ENCODE results near the gene SOX30.

The SOX30 gene

GRCh38 chr5:157599565-157599964 is 52.7 kb downstream of the SOX30 start:
- H3K36me3 ChIP-seq: no peaks in the 10 kb centered on the region
- no peak for TF ChIP-seq CTCF (IDR thresholded peaks at IDR 0.05)
- H3K4me1 ChIP-seq (ENCODE audit: control insufficient read depth in 1 of 2, insufficient read depth in 1 of 2, low read depth in 1 of 2, low read length in 1 of 2): peaks cover 5 to 7% of the 10 kb centered on the region in 2 experiments
- H3K9me3 ChIP-seq: no peaks in the 10 kb centered on the region
- H3K27ac ChIP-seq: no peak overlapping the region
- no peak overlapping the region for H3K4me3 ChIP-seq (ENCODE audit: low read depth in 1 of 2, low read length in 1 of 2)
- H3K27me3 ChIP-seq: no peaks in the 10 kb centered on the region

- H3K27me3 ChIP-seq: no peaks in the 10 kb centered on the region
- peaks cover 5 to 7% of the 10 kb centered on the region in 2 experiments for H3K4me1 ChIP-seq (ENCODE audit: control insufficient read depth in 1 of 2, insufficient read depth in 1 of 2, low read depth in 1 of 2, low read length in 1 of 2)
- no peak overlapping the region for H3K4me3 ChIP-seq (ENCODE audit: low read depth in 1 of 2, low read length in 1 of 2)
- TF ChIP-seq CTCF (IDR thresholded peaks at IDR 0.05): no peak
- H3K9me3 ChIP-seq: no peaks in the 10 kb centered on the region
- H3K36me3 ChIP-seq: no peaks in the 10 kb centered on the region
- no peak overlapping the region for H3K27ac ChIP-seq
Measured at GRCh38 chr5:157598350-157598936, 53.8 kb downstream of the SOX30 start.

- no peak for TF ChIP-seq CTCF (IDR thresholded peaks at IDR 0.05)
- H3K4me1 ChIP-seq (ENCODE audit: control insufficient read depth in 1 of 2, insufficient read depth in 1 of 2, low read depth in 1 of 2, low read length in 1 of 2): peaks cover 5 to 7% of the 10 kb centered on the region in 2 experiments
- no peak overlapping the region for H3K4me3 ChIP-seq (ENCODE audit: low read depth in 1 of 2, low read length in 1 of 2)
- no peaks in the 10 kb centered on the region for H3K27me3 ChIP-seq
- no peaks in the 10 kb centered on the region for H3K36me3 ChIP-seq
- no peak overlapping the region for H3K27ac ChIP-seq
- no peaks in the 10 kb centered on the region for H3K9me3 ChIP-seq
Measured at GRCh38 chr5:157597277-157597676, 55.0 kb downstream of the SOX30 start.

GRCh38 chr5:157596487-157596886 is 55.8 kb downstream of the SOX30 start:
- Histone ChIP-seq H3K4me1 (ENCODE audit: control insufficient read depth in 1 of 2, insufficient read depth in 1 of 2, low read depth in 1 of 2, low read length in 1 of 2) (peaks cover 5 to 7% of the 10 kb centered on the region in 2 experiments), H3K36me3 (no peaks in the 10 kb centered on the region), H3K4me3 (ENCODE audit: low read depth in 1 of 2, low read length in 1 of 2) (no peak overlapping the region), H3K27ac (no peak overlapping the region), H3K27me3 (no peaks in the 10 kb centered on the region), H3K9me3 (no peaks in the 10 kb centered on the region)
- no peak for TF ChIP-seq CTCF (IDR thresholded peaks at IDR 0.05)

- peaks cover 5 to 7% of the 10 kb centered on the region in 2 experiments for H3K4me1 ChIP-seq (ENCODE audit: control insufficient read depth in 1 of 2, insufficient read depth in 1 of 2, low read depth in 1 of 2, low read length in 1 of 2)
Measured at GRCh38 chr5:157594675-157595459, 57.4 kb downstream of the SOX30 start.

More at GRCh38 chr5:157594675-157595459, 57.4 kb downstream of the SOX30 start:
- H3K27me3 ChIP-seq: no peaks in the 10 kb centered on the region
- H3K36me3 ChIP-seq: no peaks in the 10 kb centered on the region
- TF ChIP-seq CTCF (IDR thresholded peaks at IDR 0.05): no peak
- H3K4me3 ChIP-seq (ENCODE audit: low read depth in 1 of 2, low read length in 1 of 2): no peak overlapping the region
- H3K9me3 ChIP-seq: no peaks in the 10 kb centered on the region
- H3K27ac ChIP-seq: no peak overlapping the region

Measured in neutrophil (primary cell).